Measurements from ENCODE around the gene ZNF423.

Gene ZNF423

DNA sequence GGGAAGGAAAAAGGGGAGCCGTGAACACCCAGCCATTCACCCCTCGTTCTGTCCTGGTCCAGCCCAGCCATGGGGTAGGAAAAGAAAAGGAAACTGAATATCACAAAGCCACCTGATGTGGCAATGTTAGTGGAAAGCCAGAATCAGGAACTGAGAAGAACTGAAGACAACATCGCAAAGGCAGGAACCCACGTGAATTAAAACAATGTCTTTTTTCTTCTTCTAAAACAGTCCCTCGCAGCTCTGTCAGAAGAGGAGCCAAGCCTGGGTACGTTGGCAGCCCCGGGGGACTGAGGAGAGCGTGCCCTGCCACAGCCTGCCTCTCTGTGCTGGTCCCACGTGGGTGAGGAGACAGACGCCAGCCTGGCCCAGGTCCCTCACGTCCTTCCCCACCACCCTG, 55.0 kb downstream of the ZNF423 start:
- H3K9me3 Mint-ChIP-seq: no peaks in the 10 kb centered on the region
- H3K36me3 Mint-ChIP-seq (ENCODE audit: low read depth): peaks cover 5% of the 10 kb centered on the region
- TF ChIP-seq, protein P1, sequence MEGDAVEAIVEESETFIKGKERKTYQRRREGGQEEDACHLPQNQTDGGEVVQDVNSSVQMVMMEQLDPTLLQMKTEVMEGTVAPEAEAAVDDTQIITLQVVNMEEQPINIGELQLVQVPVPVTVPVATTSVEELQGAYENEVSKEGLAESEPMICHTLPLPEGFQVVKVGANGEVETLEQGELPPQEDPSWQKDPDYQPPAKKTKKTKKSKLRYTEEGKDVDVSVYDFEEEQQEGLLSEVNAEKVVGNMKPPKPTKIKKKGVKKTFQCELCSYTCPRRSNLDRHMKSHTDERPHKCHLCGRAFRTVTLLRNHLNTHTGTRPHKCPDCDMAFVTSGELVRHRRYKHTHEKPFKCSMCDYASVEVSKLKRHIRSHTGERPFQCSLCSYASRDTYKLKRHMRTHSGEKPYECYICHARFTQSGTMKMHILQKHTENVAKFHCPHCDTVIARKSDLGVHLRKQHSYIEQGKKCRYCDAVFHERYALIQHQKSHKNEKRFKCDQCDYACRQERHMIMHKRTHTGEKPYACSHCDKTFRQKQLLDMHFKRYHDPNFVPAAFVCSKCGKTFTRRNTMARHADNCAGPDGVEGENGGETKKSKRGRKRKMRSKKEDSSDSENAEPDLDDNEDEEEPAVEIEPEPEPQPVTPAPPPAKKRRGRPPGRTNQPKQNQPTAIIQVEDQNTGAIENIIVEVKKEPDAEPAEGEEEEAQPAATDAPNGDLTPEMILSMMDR (IDR thresholded peaks at IDR 0.05): no peak
- peak overlapping the region; percentile 39 for H3K27ac Mint-ChIP-seq
- peaks cover 45% of the 10 kb centered on the region for H3K4me1 Mint-ChIP-seq
- H3K27me3 Mint-ChIP-seq (ENCODE audit: low read depth, poor library complexity): no peaks in the 10 kb centered on the region
- H3K4me3 Mint-ChIP-seq: no peak overlapping the region
- no peak for DNase-seq

DNA sequence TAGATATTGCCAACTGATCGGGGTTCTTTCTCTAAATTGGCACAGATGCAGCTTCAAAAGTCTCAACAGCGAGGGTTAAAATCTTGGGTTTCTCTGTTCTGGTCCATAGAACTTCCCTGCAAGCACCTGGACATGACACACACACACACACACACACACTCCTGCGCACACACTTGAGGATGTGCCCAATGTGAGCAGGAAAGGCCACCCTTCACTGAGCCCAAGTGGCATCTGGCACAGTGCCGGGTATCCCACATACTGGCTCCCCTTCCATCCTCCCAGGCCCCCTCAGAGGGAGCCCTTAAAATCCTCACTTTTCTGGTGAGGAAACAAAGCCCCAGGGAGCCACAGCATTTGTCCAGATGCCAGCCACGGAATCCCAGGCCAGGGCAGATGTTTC, 55.5 kb downstream of the ZNF423 start:
- DNase-seq: no peak
- Mint-ChIP-seq H3K36me3 (ENCODE audit: low read depth) (peaks cover 5% of the 10 kb centered on the region), H3K27ac (peak overlapping the region; percentile 77), H3K27me3 (ENCODE audit: low read depth, poor library complexity) (no peaks in the 10 kb centered on the region), H3K4me1 (peaks cover 47% of the 10 kb centered on the region), H3K4me3 (no peak overlapping the region), H3K9me3 (no peaks in the 10 kb centered on the region)
- TF ChIP-seq, protein P1 (IDR thresholded peaks at IDR 0.05): no peak

DNA sequence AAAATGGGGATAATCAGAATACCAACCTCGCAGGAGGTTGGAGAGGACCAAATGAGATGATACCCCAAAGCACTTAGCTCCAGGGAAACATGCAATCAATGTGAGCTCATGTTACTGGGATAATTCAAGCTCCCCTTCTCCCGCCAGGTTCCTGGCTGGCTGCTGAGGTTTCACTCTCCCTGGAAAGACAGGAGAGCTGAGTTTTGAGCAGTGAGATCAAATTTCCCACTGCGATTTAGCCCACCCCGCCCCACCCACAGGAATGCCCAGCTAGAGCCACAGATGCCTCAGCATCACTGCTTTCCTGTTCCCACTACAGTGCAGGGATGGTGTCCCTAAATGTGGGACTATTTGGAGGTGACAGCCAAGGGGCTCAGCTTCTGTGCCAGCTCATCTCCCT, 56.7 kb downstream of the ZNF423 start:
- TF ChIP-seq, protein P1 (IDR thresholded peaks at IDR 0.05): no peak
- Mint-ChIP-seq H3K27me3 (ENCODE audit: low read depth, poor library complexity) (no peaks in the 10 kb centered on the region), H3K36me3 (ENCODE audit: low read depth) (no peaks in the 10 kb centered on the region), H3K9me3 (no peaks in the 10 kb centered on the region), H3K4me1 (peaks cover 60% of the 10 kb centered on the region), H3K4me3 (no peak overlapping the region), H3K27ac (peak overlapping the region; percentile 62)
- peak; percentile 53 for DNase-seq

DNA sequence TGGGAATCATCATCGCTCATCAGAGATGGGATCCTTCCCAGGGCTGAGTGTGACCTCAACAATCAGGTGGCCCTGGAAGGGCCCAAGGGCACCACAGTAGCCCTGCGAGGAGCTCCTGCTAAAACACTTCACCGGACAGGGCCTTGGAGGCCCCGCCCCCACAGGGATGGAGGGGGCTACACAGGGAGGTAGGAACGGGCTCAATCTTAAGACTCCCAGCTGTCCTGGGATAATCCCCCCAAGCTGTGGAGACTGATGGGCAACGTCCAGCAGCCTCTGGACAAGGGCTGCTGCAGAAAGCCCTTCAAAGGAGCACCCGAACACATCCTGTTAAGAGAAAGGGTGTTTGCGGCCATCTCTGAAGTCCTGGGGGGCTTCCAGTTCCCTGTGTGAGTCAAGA, 60.4 kb downstream of the ZNF423 start:
- Mint-ChIP-seq H3K27ac (no peak overlapping the region), H3K4me3 (no peak overlapping the region), H3K36me3 (ENCODE audit: low read depth) (peaks cover 8% of the 10 kb centered on the region), H3K9me3 (no peaks in the 10 kb centered on the region), H3K4me1 (peaks cover 86% of the 10 kb centered on the region), H3K27me3 (ENCODE audit: low read depth, poor library complexity) (no peaks in the 10 kb centered on the region)
- no peak for DNase-seq
- TF ChIP-seq, protein P1 (IDR thresholded peaks at IDR 0.05): no peak

DNA sequence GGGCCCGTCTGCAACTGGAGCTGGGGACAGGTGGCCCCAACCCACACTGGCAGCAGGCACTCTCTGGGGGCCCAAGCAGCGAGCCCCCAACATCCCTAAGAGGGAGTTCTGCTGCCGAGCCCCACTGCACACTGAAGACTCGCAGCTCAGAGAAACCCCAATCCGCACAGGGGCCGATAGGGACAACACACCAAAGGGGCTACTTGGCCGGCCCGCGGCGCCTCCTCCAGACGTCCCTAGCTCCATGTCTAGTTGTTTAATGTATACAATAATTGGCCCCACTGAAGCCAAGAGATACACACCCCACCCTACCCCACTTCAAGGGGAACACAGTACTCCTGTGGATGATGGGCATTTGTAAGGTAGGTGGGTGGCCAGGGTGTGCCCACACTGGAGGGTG, 62.7 kb downstream of the ZNF423 start:
- Mint-ChIP-seq H3K9me3 (peaks cover 3% of the 10 kb centered on the region), H3K36me3 (ENCODE audit: low read depth) (peaks cover 25% of the 10 kb centered on the region), H3K27me3 (ENCODE audit: low read depth, poor library complexity) (peaks cover 3% of the 10 kb centered on the region), H3K27ac (no peak overlapping the region), H3K4me1 (peaks cover 72% of the 10 kb centered on the region), H3K4me3 (no peak overlapping the region)
- no peak for DNase-seq
- TF ChIP-seq, protein P1 (IDR thresholded peaks at IDR 0.05): no peak

DNA sequence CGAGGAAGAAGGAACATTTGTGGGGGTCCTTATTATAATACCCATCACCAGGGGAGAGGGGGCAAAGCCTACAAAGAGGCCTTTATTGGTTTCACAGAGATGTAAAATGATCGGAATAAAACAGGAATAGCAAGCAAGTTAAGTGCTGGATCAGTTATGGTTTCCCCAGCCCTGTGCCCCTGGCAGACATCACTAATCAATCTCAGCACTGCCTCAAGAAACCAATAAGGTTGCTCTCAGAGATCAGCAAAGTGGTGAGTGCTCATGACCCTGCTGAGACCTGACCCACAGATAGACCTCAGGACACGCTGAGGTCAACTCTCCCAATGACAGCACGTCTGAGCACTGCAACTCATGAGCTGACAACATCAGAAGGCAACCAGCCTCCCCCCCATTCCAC, 66.3 kb downstream of the ZNF423 start:
- peaks cover 25% of the 10 kb centered on the region for H3K36me3 Mint-ChIP-seq (ENCODE audit: low read depth)
- peaks cover 3% of the 10 kb centered on the region for H3K9me3 Mint-ChIP-seq
- H3K27ac Mint-ChIP-seq: no peak overlapping the region
- H3K4me3 Mint-ChIP-seq: no peak overlapping the region
- DNase-seq: no peak
- peaks cover 3% of the 10 kb centered on the region for H3K27me3 Mint-ChIP-seq (ENCODE audit: low read depth, poor library complexity)
- H3K4me1 Mint-ChIP-seq: peaks cover 42% of the 10 kb centered on the region
- TF ChIP-seq, protein P1 (IDR thresholded peaks at IDR 0.05): no peak

All from nephron progenitor cell (in vitro differentiated cells).